Loucy (cell line): ENCODE data around the gene ZNF837.

Source experiments
- EZH2phosphoT487 ChIP-seq: fragments of 200-600 bp; IDR thresholded peaks from 2 replicates; pipeline ENCODE4 v1.6.1; 2018; ENCODE audit warnings: antibody characterized with exemption, mild to moderate bottlenecking, moderate library complexity, borderline replicate concordance
- TF ChIP-seq, protein P1 (sequence below): fragments of 200-600 bp; sonication (generic); conservative IDR thresholded peaks from 2 replicates; pipeline ENCODE4 v1.5.1; 2014; ENCODE audit warnings: mild to moderate bottlenecking, antibody characterized with exemption, low read length

DNA sequence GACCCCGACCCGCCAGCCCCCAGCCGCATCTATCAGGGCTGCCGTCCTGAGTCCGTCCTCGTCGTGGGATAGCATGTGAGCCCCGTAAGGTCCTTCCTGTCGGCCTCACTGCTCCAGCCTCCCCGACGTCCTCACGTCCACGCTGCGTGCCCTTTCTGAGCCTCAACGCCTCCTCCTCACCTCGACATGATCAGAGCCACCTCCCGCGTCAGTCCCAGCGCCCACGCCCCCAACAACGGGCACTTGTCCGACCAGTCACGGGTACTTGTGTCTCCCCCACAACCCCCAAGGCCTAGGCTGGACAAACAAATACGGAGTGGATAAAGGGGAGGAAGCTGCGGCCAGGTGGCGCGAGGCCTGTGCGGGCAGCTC is 18.9 kb downstream of the ZNF837 start:
- TF ChIP-seq, protein P1, sequence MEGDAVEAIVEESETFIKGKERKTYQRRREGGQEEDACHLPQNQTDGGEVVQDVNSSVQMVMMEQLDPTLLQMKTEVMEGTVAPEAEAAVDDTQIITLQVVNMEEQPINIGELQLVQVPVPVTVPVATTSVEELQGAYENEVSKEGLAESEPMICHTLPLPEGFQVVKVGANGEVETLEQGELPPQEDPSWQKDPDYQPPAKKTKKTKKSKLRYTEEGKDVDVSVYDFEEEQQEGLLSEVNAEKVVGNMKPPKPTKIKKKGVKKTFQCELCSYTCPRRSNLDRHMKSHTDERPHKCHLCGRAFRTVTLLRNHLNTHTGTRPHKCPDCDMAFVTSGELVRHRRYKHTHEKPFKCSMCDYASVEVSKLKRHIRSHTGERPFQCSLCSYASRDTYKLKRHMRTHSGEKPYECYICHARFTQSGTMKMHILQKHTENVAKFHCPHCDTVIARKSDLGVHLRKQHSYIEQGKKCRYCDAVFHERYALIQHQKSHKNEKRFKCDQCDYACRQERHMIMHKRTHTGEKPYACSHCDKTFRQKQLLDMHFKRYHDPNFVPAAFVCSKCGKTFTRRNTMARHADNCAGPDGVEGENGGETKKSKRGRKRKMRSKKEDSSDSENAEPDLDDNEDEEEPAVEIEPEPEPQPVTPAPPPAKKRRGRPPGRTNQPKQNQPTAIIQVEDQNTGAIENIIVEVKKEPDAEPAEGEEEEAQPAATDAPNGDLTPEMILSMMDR: no peak
- no peak for TF ChIP-seq EZH2phosphoT487
